Breast epithelium (tissue), 4 donors: ENCODE data around the gene PARVA. TPM values are rescaled to one million over a fixed set of nuclear protein-coding genes. Genes with fewer than 3 reads are reported as not detected.

ENCODE experiments used
- DNase-seq, 2 donors: peaks; one replicate each; pipeline ENCODE4 v3.0.0-alpha.2; 2019; ENCODE audit warnings: low spot score in 2 of 2
- H3K27ac ChIP-seq, 2 donors: fragments of 200-600 bp; sonication (generic) in 1 of 2; one replicate each; pipeline ENCODE4 v1.5.1; 2016 to 2019; ENCODE audit warnings: mild to moderate bottlenecking in 1 of 2
- H3K27me3 ChIP-seq, 2 donors: fragments of 200-600 bp; sonication (generic) in 1 of 2; one replicate each; pipeline versions ENCODE4 v1.5.1 to v1.6.0; 2017 to 2019; ENCODE audit warnings: control low read depth in 1 of 2, mild to moderate bottlenecking in 1 of 2
- H3K36me3 ChIP-seq: fragments of 200-600 bp; one replicate; pipeline ENCODE4 v1.5.1; 2019
- H3K4me1 ChIP-seq, 2 donors: fragments of 200-600 bp; sonication (generic); one replicate each; pipeline ENCODE4 v1.5.1; 2016 to 2019; ENCODE audit warnings: control low read depth in 1 of 2
- H3K4me3 ChIP-seq, 3 donors: fragments of 200-600 bp; sonication (generic); 1 replicate in 2 of 3; 2 replicates in 1 of 3; pipeline ENCODE4 v1.5.1; 2016 to 2019; ENCODE audit warnings: mild to moderate bottlenecking in 3 of 3, moderate library complexity in 2 of 3
- H3K9me3 ChIP-seq, 2 donors: fragments of 200-600 bp; sonication (generic) in 1 of 2; one replicate each; pipeline ENCODE4 v1.5.1; 2016 to 2019; ENCODE audit warnings: control low read depth in 1 of 2
- CTCF ChIP-seq, 3 donors: fragments of 450-650 bp; IDR thresholded peaks; one replicate each; pipeline ENCODE4 v1.5.1; 2016 to 2017; ENCODE audit warnings: antibody characterized with exemption in 3 of 3, mild to moderate bottlenecking in 3 of 3, moderate library complexity in 3 of 3
- POLR2A ChIP-seq: fragments of 450-650 bp; IDR thresholded peaks from one replicate; pipeline ENCODE4 v1.6.1; 2016; ENCODE audit warnings: antibody characterized with exemption, mild to moderate bottlenecking, moderate library complexity
- POLR2AphosphoS5 ChIP-seq, 3 donors: sonication (generic); formaldehyde crosslinking; IDR thresholded peaks; one replicate each; pipeline ENCODE4 v1.6.1; 2017; ENCODE audit warnings: antibody characterized with exemption in 3 of 3
- intact Hi-C: fragments of 100-400 bp; cut with DNase I; formaldehyde crosslinking; loops from one replicate; pipeline ENCODE4 v1.15.1; 2023; ENCODE audit warnings: low total_unique reads
- total RNA-seq, 3 donors: library from RNA; depleted of rRNA; stranded (reverse); fragments of >200 nt; gene quantifications; one replicate each; pipeline ENCODE4 v1.1.0, GENCODE V29; 2016

PARVA gene
- total RNA-seq, 3 donors from 2014 or later, result 50.5 to 109 (median 60.4) TPM

DNA sequence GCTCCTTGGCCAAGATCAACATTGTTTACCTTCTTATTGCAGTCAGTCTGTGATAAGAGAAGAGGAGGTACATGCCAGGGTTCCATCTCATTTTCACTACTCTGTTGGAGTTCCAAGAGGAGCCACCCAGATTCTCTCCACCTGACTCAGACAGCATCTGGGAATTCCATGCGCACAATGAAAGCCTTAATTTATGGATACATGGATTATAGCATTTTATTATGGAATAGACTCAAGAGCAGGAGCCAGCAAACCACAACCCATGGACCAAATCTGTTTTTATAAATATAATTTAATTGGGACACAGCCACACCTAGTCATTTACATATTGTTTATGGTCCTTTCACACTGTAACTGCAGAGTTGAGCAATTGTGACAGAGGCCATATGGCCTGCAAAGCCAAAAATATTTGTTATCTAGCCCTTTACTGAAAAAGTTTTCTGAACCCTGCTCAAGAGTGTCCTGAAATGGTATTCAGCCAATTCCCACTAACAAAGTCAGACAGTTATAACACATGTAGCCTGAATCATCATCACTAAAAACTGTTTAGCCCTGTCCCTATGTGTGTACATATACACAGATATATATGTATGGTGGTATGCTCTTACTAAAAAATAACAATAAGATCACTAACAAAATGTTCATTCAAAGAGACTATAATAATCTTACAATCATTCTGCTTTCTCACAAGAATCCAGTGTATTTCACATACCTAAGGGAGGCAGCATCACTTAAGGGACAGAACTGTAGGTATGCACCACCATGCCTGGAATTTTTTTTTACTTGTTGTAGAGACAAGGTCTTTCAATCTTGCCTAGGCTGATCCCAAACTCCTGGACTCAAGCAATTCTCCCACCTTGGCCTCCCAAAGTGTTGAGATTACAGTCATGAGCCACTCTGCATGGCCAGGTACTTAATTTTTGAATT is 192.4 kb downstream of the PARVA start:
- intact Hi-C loops, result no loop called here
- Histone ChIP-seq H3K27ac (no peak overlapping the region), H3K9me3 (no peaks in the 10 kb centered on the region), H3K27me3 (no peaks in the 10 kb centered on the region), H3K36me3 (no peaks in the 10 kb centered on the region), H3K4me1 (no peaks in the 10 kb centered on the region), H3K4me3 (no peak overlapping the region)
- TF ChIP-seq CTCF (IDR thresholded peaks at IDR 0.05), result no peak
- no peak for TF ChIP-seq POLR2A
- no peak for DNase-seq

- no peaks in the 10 kb centered on the region for H3K4me1 ChIP-seq
- H3K27me3 ChIP-seq, result no peaks in the 10 kb centered on the region
- TF ChIP-seq POLR2AphosphoS5 (IDR thresholded peaks at IDR 0.05), result no peak
- no peak for TF ChIP-seq CTCF (IDR thresholded peaks at IDR 0.05)
- no peak for TF ChIP-seq POLR2A
- no peak overlapping the region for H3K27ac ChIP-seq
- no peaks in the 10 kb centered on the region for H3K9me3 ChIP-seq
- DNase-seq, result no peak
- H3K36me3 ChIP-seq, result no peaks in the 10 kb centered on the region
- H3K4me3 ChIP-seq, result no peak overlapping the region
- intact Hi-C loops, result no loop called here
These were observed 196.5 kb downstream of the PARVA start for GRCh38 chr11:12573707-12574485.

DNA sequence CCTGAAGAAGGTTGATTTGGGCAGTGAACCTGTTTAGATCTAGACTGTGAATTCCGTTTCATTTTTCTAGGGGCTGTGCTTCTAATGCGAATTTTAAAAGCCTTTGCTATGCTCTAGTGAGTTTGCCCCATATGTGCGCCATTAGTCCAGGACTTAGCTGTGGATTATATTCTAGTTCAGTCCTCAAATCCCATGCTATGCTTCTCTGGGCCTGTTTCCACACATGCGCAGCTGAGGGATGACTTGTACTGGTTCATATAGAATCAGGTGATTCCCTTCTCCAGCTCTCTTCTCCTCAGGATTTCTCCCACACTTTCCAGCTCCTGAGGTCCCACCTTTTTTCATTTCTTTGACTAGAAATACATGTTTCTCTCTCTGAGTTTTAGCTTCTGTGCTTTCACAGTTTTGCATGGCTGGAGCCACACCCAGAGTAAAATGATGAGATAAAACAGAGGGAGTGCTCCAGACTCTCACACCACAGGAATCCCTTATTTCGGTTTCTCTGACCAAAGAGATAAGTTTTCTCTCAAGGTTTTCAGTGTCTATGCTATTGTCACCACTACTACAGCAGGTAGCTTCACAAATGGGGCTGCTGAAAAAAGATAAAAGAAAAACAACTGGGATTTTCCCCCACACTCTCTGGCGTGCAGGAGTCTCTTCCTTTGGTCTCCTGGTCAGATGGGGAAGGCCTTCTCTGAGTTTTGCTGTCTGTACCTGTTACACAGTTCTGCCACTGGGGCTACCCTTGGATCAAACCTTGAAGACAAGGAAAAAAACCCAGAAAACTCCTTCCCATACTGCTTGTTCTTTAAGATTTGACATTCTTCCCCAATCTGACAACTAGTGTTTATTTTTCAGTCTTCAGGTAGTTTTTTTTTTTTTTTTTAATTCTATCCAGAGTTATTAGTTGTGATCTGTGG is 200.6 kb downstream of the PARVA start:
- intact Hi-C loops, result no loop called here
- no peaks in the 10 kb centered on the region for H3K9me3 ChIP-seq
- DNase-seq, result no peak

GRCh38 chr11:12581416-12581815 is 204.0 kb downstream of the PARVA start:
- TF ChIP-seq POLR2A (no peak), CTCF (IDR thresholded peaks at IDR 0.05) (no peak), POLR2AphosphoS5 (IDR thresholded peaks at IDR 0.05) (no peak)

More for the DNA sequence above, 200.6 kb downstream of the PARVA start:
- H3K36me3 ChIP-seq, result no peaks in the 10 kb centered on the region
- H3K27me3 ChIP-seq, result no peaks in the 10 kb centered on the region
- H3K27ac ChIP-seq, result no peak overlapping the region
- TF ChIP-seq POLR2AphosphoS5 (IDR thresholded peaks at IDR 0.05), result no peak
- no peak for TF ChIP-seq CTCF (IDR thresholded peaks at IDR 0.05)
- TF ChIP-seq POLR2A, result no peak
- no peak overlapping the region for H3K4me3 ChIP-seq
- H3K4me1 ChIP-seq, result no peaks in the 10 kb centered on the region

More at GRCh38 chr11:12581416-12581815, 204.0 kb downstream of the PARVA start:
- H3K27ac ChIP-seq, result no peak overlapping the region
- no peak overlapping the region for H3K4me3 ChIP-seq
- intact Hi-C loops, result loop anchor here (10.0 kb wide), 1 partner anchor 1347 kb away; no protein-coding TSS in a partner anchor
- no peaks in the 10 kb centered on the region for H3K27me3 ChIP-seq
- H3K4me1 ChIP-seq, result no peaks in the 10 kb centered on the region
- no peaks in the 10 kb centered on the region for H3K36me3 ChIP-seq
- DNase-seq, result no peak
- H3K9me3 ChIP-seq, result no peaks in the 10 kb centered on the region
